Measurements from ENCODE around the gene C19orf33. TPM values are rescaled to one million over a fixed set of nuclear protein-coding genes. Genes with fewer than 3 reads are reported as not detected.

The C19orf33 gene
- total and polyA plus RNA-seq, 2 of the 8 experiments (the other 6 are each of a cell fraction or from before 2014, with no cell fraction given), result 6.0 to 36.0 TPM

DNA sequence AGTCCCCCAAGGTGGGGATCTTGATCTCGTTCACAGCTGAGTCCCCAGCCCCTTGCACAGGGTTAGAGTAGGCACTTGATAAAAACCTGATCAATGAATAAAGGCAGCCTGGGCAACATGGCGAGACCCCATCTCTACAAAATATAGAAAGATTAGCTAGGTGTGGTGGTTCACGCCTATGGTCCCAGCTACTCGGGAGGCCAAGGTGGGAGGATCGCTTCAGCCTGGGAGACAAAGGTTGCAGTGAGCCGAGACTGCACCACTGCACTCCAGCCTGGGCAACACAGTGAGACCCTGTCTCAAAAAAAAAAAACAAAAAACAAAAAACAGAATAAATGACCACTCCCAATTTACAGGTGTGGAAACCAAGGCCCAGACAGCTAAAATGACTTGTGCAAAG lies 6.9 kb downstream of the C19orf33 start:
- Histone ChIP-seq H2AFZ (ENCODE audit: low read length) (no peak overlapping the region), H4K91ac (replicated peaks; ENCODE audit: insufficient read length, low read length) (no peak overlapping the region), H3K27ac (ENCODE audit: low read depth, low read length) (no peak overlapping the region), H3K56ac (replicated peaks; ENCODE audit: insufficient read length, low read depth, low read length) (no peak overlapping the region), H3K23me2 (ENCODE audit: low read depth, low read length) (peaks cover 13% of the 10 kb centered on the region; the same call in 1 of the 2 replicates), H3K14ac (ENCODE audit: insufficient read length) (no peak overlapping the region), H3K27me3 (replicated peaks in 1 of 4; ENCODE audit: control insufficient read depth in 3 of 4, extremely low read depth in 1 of 4, insufficient read depth in 3 of 4, low read length in 3 of 4) (no peaks in the 10 kb centered on the region), H3K4ac (replicated peaks; ENCODE audit: insufficient read length, low read depth, low read length) (no peak overlapping the region), H2BK5ac (ENCODE audit: low read depth, low read length) (no peak overlapping the region; the same call in 1 of the 2 replicates), H4K8ac (ENCODE audit: extremely low read depth, insufficient read depth, low read length) (0 out of 2 replicates have a peak overlapping the region, but pooled peaks have one; percentile 41), H2BK15ac (ENCODE audit: low read length) (no peak overlapping the region), H3K9me3 (ENCODE audit: insufficient read depth in 2 of 2, low read depth in 1 of 2, low read length in 1 of 2) (no peaks in the 10 kb centered on the region), H3K36me3 (ENCODE audit: control insufficient read depth in 2 of 4, insufficient read depth in 4 of 4, low read length in 3 of 4) (peaks cover 0 to 18% (median 9%) of the 10 kb centered on the region in 4 experiments; a peak in 5 of 8 replicates), H3K4me2 (ENCODE audit: insufficient read depth in 1 of 2, low read depth in 2 of 2, low read length in 2 of 2) (no peak overlapping the region), H3K79me2 (ENCODE audit: control insufficient read depth in 1 of 2, insufficient read depth in 2 of 2, low read length in 2 of 2) (peaks cover 0 to 18% of the 10 kb centered on the region in 2 experiments; a peak in 2 of 4 replicates), H3K9ac (replicated peaks in 1 of 4; ENCODE audit: extremely low read depth in 1 of 4, low read depth in 3 of 4, low read length in 3 of 4) (no peak overlapping the region), H2BK120ac (replicated peaks; ENCODE audit: low read depth, low read length) (no peak overlapping the region), H3K4me1 (replicated peaks in 1 of 4; ENCODE audit: control insufficient read depth in 3 of 4, insufficient read depth in 4 of 4, low read length in 3 of 4) (peaks cover 0 to 7% (median 1%) of the 10 kb centered on the region in 4 experiments; a peak in 4 of 7 replicates), H2BK12ac (ENCODE audit: low read depth, low read length) (no peak overlapping the region), H2BK20ac (ENCODE audit: low read length) (no peak overlapping the region), H4K20me1 (replicated peaks in 1 of 2; ENCODE audit: control insufficient read depth in 1 of 2, insufficient read depth in 2 of 2, low read length in 2 of 2) (peaks cover 4 to 14% of the 10 kb centered on the region in 2 experiments), H3K79me1 (ENCODE audit: low read depth, low read length) (peaks cover 8% of the 10 kb centered on the region), H3K4me3 (ENCODE audit: extremely low read depth in 1 of 4, insufficient read depth in 2 of 4, low read depth in 3 of 4, low read length in 4 of 4) (no peak overlapping the region), H2AK5ac (ENCODE audit: low read depth, low read length) (no peak overlapping the region), H4K5ac (ENCODE audit: insufficient read length, low read depth, low read length) (no peak overlapping the region), H3K18ac (ENCODE audit: extremely low read depth, low read length) (no peak overlapping the region), H3K23ac (ENCODE audit: insufficient read length) (no peak overlapping the region)
- 88% methylated on average over 6 of the region's 6 CpGs; no CpG with 5 or more reads in 1 of the 2 experiments for WGBS, 2 experiments (ENCODE audit: extremely low coverage in 1 of 2, insufficient coverage in 1 of 2, insufficient read length in 1 of 2, insufficient replicate concordance in 2 of 2, low coverage in 1 of 2, low lambda C conversion rate in 2 of 2, missing lambda C conversion rate in 1 of 2)
- TF ChIP-seq EGR1 (IDR thresholded peaks at IDR 0.05; ENCODE audit: borderline replicate concordance, low read depth, low read length) (no peak), SUZ12 (IDR thresholded peaks at IDR 0.05; ENCODE audit: low read length) (no peak), TAF7 (optimal IDR thresholded peaks at IDR 0.05; ENCODE audit: borderline replicate concordance, low read depth, low read length) (no peak), CHD1 (IDR thresholded peaks at IDR 0.05; ENCODE audit: low read depth, low read length) (no peak), ASH2L (IDR thresholded peaks at IDR 0.05; ENCODE audit: low read length) (no peak), POU5F1 (IDR thresholded peaks at IDR 0.05; ENCODE audit: low read depth, low read length) (no peak)
- TF ChIP-seq, protein P1, sequence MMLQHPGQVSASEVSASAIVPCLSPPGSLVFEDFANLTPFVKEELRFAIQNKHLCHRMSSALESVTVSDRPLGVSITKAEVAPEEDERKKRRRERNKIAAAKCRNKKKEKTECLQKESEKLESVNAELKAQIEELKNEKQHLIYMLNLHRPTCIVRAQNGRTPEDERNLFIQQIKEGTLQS (IDR thresholded peaks at IDR 0.05; ENCODE audit: insufficient read depth, low read depth, low read length), result no peak
- CTCF ChIA-PET (ENCODE audit: partially characterized antibody), result interaction anchor here (0.7 to 3.0 kb wide), 6 partner anchors 9 to 79 kb away, joined by 3 to 7 read pairs (median 4); partner anchors contain the start of gene CATSPERG
- DNase-seq (ENCODE audit: low read depth in 1 of 2, low spot score in 2 of 2) (no peak), FAIRE-seq (no peak)
- POLR2A ChIA-PET (ENCODE audit: partially characterized antibody), result interaction anchor here (0.9 to 1.0 kb wide), 3 partner anchors 8 to 74 kb away, joined by 3 read pairs; no protein-coding TSS in a partner anchor

All from H1 (cell line).